Measurements from ENCODE around the gene SERTAD2.

DNA sequence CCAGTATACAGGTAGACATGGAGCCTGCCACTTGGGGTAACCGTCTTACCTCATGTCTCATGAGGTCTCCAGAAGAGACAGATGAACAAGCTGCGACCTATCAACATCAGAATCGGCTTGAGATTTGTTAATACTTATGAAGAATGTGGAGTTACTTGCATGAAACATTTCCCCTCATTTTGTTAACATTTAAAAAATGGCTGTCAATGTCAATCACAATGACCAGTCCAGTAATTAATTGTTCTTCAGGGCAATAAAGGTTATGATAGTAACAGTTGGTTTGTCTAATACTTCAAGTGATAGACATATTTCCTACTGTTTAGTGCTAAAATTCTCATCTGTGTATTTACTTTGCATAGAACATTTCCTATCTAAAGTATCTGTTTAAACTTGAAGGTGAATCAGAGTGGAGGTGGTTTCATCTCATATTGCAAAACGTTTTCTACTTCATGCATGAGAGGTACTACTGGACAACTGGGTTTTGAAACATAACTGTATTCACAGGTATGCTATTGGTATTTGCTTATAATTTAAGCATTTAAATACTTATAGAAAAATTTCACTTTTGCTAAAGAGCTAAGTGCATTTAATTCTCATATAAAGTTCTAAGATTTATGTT, 15.1 kb downstream of the SERTAD2 start:
- TF ChIP-seq, protein P1, sequence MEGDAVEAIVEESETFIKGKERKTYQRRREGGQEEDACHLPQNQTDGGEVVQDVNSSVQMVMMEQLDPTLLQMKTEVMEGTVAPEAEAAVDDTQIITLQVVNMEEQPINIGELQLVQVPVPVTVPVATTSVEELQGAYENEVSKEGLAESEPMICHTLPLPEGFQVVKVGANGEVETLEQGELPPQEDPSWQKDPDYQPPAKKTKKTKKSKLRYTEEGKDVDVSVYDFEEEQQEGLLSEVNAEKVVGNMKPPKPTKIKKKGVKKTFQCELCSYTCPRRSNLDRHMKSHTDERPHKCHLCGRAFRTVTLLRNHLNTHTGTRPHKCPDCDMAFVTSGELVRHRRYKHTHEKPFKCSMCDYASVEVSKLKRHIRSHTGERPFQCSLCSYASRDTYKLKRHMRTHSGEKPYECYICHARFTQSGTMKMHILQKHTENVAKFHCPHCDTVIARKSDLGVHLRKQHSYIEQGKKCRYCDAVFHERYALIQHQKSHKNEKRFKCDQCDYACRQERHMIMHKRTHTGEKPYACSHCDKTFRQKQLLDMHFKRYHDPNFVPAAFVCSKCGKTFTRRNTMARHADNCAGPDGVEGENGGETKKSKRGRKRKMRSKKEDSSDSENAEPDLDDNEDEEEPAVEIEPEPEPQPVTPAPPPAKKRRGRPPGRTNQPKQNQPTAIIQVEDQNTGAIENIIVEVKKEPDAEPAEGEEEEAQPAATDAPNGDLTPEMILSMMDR (IDR thresholded peaks at IDR 0.05), result no peak
- no peak for TF ChIP-seq POLR2A (IDR thresholded peaks at IDR 0.05)
